A549 (cell line): ENCODE measurements around the gene CD83.

Experiments used
- ATOH8 ChIP-seq: fragments of 250-450 bp; sonication (Bioruptor Pico); IDR thresholded peaks from 2 replicates; pipeline ENCODE4 v1.5.0; 2020; ENCODE audit warnings: low read depth, mild to moderate bottlenecking, moderate library complexity
- CTCF ChIP-seq: fragments of >200 bp; sonication (Bioruptor Twin); formaldehyde crosslinking; IDR thresholded peaks from 3 replicates; pipeline ENCODE4 v1.5.1; 2016
- HOXA7 ChIP-seq: fragments of 250-450 bp; sonication (Bioruptor Pico); IDR thresholded peaks from 2 replicates; pipeline ENCODE4 v1.5.0; 2020; ENCODE audit warnings: mild to moderate bottlenecking, moderate library complexity
- JUN ChIP-seq, 2 experiments: fragments of >200 bp; sonication (Bioruptor Twin); formaldehyde crosslinking; IDR thresholded peaks; 2 replicates in 1 of 2; 3 replicates in 1 of 2; pipeline ENCODE4 v1.6.1; 2016 to 2017
- PBX3 ChIP-seq: IDR thresholded peaks from 2 replicates; pipeline ENCODE4 v1.6.1; 2012
- POLR2A ChIP-seq: IDR thresholded peaks from 2 replicates; pipeline ENCODE4 v1.6.1; 2012; ENCODE audit warnings: mild to moderate bottlenecking, low read length
- REST ChIP-seq: fragments of 200-600 bp; sonication (generic); IDR thresholded peaks from 2 replicates; pipeline ENCODE4 v1.6.1; 2016; ENCODE audit warnings: antibody characterized with exemption, mild to moderate bottlenecking, moderate library complexity
- USF2 ChIP-seq: fragments of 450-650 bp; IDR thresholded peaks from 2 replicates; pipeline ENCODE4 v1.6.1; 2014; ENCODE audit warnings: antibody characterized with exemption

- TF ChIP-seq USF2 (no peak), CTCF (no peak), REST (no peak), ATOH8 (CRISPR knock-in tag) (no peak), POLR2A (no peak), JUN (IDR thresholded peaks at IDR 0.05) (no peak), PBX3 (no peak), HOXA7 (no peak)
Measured at GRCh38 chr6:14132244-14132920, 14.8 kb downstream of the CD83 start.
